GM12874 (cell line): ENCODE measurements around the gene NKX1-2.

Source experiments
- TF ChIP-seq, protein P1 (sequence below): IDR thresholded peaks from 2 replicates; pipeline ENCODE4 v1.5.1; 2011; ENCODE audit warnings: low read depth, mild to moderate bottlenecking, control low read depth, low read length, moderate library complexity; ENCODE audit not compliant: insufficient read depth

The NKX1-2 gene

DNA sequence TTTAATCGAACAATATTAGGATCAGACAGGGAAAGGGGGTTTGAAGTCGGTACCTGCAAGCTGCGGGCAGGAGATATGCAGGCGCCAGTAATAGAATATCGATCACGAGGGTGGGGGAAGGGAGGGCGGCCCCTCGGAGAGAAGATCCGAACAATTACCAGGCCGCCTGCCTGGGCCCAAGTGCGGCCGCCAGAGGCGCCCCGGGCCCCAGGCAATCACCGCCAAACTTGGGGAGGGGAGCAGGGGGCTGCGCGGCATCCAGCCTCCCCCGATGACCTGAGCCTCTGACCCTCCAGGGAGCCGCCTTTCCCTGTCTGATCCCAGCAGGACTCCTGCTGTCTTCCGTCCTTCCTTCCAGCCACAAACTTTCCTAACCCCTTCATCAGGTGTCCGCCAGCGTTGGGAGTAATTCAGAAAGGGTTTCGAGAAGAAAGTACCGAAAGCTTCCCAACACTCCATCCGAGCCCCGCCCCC is 1.1 kb downstream of the NKX1-2 start:
- TF ChIP-seq, protein P1, sequence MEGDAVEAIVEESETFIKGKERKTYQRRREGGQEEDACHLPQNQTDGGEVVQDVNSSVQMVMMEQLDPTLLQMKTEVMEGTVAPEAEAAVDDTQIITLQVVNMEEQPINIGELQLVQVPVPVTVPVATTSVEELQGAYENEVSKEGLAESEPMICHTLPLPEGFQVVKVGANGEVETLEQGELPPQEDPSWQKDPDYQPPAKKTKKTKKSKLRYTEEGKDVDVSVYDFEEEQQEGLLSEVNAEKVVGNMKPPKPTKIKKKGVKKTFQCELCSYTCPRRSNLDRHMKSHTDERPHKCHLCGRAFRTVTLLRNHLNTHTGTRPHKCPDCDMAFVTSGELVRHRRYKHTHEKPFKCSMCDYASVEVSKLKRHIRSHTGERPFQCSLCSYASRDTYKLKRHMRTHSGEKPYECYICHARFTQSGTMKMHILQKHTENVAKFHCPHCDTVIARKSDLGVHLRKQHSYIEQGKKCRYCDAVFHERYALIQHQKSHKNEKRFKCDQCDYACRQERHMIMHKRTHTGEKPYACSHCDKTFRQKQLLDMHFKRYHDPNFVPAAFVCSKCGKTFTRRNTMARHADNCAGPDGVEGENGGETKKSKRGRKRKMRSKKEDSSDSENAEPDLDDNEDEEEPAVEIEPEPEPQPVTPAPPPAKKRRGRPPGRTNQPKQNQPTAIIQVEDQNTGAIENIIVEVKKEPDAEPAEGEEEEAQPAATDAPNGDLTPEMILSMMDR = no peak

DNA sequence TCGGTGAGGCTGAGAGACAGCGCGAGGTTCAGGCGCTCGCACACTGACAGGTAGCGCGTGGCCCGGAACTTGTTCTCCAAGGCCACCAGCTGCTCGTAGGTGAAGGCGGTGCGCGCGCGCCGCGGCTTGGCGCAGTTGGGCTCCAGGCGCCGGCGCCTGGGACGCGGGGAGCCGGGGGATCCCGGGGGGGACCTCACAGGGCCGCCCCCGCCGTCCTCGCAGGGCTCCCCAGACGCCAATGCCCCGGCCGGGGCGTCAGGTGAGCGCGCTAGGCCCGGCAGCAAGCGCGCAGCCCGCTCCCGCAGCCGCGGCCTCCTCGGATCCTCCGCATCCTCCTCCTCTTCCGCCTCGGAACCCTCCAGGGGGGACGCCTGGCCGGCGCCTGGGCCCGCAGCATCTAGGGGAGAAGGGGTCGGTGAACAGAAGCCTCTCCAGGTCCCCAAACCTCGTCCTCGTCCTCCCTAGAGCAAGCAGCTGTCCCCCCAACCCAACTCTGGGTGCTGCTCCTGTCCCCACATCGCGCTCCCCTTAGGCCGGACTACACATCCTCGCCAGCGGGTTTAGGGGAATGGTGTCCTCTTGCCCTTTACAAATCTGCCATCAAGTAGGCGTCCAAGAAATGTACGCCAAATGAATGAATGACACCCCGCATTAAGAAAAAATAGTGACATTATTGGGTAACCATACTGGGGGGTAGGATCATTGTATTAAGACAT is 1.9 kb downstream of the NKX1-2 start:
- TF ChIP-seq, protein P1 = no peak

DNA sequence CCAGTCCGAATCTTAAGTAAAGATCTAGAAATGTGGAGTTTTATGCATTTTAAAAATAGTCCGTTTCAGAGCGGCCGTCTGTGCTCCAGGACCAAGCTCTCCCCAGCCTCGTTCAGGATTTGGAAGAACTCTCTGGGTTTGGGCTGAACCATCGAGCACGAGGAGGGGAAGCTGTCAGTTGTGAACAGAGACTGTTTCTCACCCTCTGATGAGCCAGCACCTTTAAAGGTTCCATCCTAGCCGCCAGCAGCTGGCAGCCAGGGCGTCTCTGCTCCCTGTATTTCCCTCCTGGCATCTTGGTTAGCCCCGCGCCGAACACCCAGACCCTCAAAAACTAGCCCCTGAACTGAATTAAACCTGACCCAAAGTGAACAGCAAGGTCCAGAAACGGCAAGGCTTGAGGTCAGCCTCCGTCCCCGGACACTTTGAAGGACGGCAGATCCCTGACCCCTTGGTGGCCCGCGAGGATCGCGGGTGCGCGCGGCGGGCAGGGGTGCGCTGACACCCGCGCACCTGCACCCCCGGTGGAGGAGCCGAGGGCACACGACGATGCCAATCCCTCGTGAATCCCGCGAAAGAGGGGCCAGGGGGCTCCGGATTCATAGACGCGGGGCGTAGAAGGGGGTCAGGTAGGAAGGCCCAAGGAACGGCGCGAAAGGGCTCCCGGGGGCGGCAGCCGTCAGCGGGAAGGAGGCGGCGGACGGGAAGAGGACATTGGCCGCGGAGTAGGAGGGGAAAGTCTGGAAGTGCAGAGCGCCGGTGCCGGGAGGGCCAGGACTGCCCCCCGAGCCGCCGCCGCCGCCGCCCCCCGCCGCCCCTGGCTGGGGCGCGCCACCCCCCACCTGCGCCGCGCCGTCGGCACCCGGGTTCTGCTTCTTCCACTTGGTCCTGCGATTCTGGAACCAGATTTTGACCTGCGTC is 2.7 kb downstream of the NKX1-2 start:
- TF ChIP-seq, protein P1 = no peak

DNA sequence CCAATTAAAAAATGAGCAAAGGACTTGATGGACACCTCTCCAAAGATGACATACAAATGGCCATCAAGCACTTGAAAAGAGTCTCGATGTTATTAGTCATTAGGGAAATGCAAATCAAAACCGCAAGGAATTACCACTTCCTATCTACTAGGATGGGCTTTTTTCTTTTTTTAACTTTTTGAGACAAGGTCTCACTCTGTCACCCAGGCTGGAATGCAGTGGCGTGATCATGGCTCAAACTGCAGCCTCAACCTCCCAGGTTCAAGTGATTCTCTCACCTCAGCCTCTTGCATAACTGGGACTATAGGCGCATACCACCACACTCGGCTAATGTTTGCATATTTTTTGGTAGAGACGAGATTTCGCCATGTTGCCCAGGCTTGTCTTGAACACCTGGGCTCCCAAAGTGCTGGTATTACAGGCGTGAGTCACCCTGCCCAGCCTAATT is 13.6 kb downstream of the NKX1-2 start:
- TF ChIP-seq, protein P1 = no peak

DNA sequence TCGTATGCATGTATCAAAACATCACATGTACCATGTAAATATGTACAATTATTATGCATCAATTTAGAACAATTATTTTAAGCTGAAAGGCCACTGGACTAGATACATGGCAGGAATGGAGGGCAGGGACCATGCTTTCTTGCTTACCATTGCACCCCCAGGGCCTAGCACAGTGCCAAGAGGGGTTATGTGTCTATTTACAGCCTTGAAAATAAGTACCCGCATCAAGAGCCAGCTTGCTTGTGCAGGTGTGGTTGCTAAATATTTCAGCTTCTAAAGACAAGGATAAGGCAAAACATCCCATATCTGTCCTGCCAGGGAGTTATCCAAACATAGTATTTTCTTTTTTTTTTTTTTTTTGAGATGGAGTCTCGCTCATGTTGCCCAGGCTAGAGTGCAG is 16.4 kb downstream of the NKX1-2 start:
- TF ChIP-seq, protein P1 = no peak

DNA sequence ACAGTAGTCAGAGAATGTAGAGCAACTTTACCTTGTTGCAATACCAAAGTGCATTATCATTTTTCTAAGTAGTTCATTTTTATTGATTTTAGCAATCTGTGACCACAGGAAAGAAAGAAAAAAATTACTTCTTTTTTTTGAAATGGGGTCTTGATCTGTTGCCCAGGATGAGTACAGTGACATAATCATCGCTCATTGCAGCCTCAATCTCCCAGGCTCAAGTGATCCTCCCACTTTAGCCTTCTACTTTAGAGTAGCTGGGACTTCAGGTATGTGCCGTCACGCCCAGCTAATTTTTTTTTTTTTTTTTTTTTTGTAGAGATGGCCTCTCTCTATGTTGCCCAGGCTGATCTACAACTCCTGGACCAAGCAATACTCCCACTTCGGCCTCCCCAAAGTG is 19.8 kb downstream of the NKX1-2 start:
- TF ChIP-seq, protein P1 = no peak

DNA sequence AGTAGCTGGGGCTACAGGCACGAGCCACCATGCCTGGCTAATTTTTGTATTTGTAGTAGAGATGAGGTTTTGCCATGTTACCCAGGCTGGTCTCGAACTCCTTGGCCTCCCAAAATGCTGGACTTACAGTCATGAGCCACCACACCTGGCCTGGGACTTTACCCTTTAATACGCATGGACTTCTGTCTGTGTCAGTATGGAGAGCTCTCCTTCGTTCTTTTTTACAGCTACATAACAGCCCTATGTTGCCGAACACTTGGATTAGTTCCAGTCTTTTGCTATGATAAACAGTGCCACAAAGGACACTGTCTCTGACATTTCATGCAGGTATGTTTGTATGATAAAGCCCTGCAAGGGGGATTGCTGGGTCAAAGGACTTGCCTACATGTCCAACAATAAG is 20.3 kb downstream of the NKX1-2 start:
- TF ChIP-seq, protein P1 = no peak
